ENCODE measurements around the gene SGO2.

The SGO2 gene

GRCh38 chr2:200587007-200587616, 61.1 kb downstream of the SGO2 start:
- ChIA-PET CTCF (interaction anchor here (1.0 to 2.4 kb wide), 8 partner anchors 14 to 118 kb away, joined by 3 to 10 read pairs (median 4); no protein-coding TSS in a partner anchor), POLR2A (no interaction called here)
- Histone ChIP-seq H3K27me3 (replicated peaks in 2 of 5; ENCODE audit: control insufficient read depth in 4 of 5, insufficient read depth in 5 of 5, low read length in 4 of 5) (peaks cover 0 to 4% (median 0%) of the 10 kb centered on the region in 5 experiments), H3K36me3 (ENCODE audit: control insufficient read depth in 4 of 4, insufficient read depth in 4 of 4, low read length in 3 of 4) (no peaks in the 10 kb centered on the region), H3K4me3 (ENCODE audit: control insufficient read depth in 1 of 7, extremely low read depth in 1 of 7, insufficient read depth in 4 of 7, low read depth in 2 of 7, low read length in 6 of 7) (no peak overlapping the region), H3K27ac (ENCODE audit: insufficient read depth in 1 of 2, low read depth in 1 of 2, low read length in 2 of 2, poor library complexity in 1 of 2, severe bottlenecking in 2 of 2) (no peak overlapping the region), H3K9me3 (ENCODE audit: control extremely low read depth in 1 of 5, control insufficient read depth in 4 of 5, insufficient read depth in 2 of 5, low read depth in 1 of 5, low read length in 4 of 5) (no peaks in the 10 kb centered on the region), H3K4me1 (ENCODE audit: control extremely low read depth in 1 of 4, control insufficient read depth in 4 of 4, insufficient read depth in 4 of 4, low read length in 3 of 4) (peaks cover 0 to 11% (median 9%) of the 10 kb centered on the region in 4 experiments)
- DNase-seq: no peak
- 93% methylated on average over 4 of the region's 9 CpGs for WGBS (ENCODE audit: insufficient coverage)

GRCh38 chr2:200588076-200588678, 62.2 kb downstream of the SGO2 start:
- Histone ChIP-seq H3K4me3 (ENCODE audit: control insufficient read depth in 1 of 7, extremely low read depth in 1 of 7, insufficient read depth in 4 of 7, low read depth in 2 of 7, low read length in 6 of 7) (no peak overlapping the region), H3K27me3 (replicated peaks in 2 of 5; ENCODE audit: control insufficient read depth in 4 of 5, insufficient read depth in 5 of 5, low read length in 4 of 5) (peaks cover 0 to 4% (median 0%) of the 10 kb centered on the region in 5 experiments), H3K9me3 (ENCODE audit: control extremely low read depth in 1 of 5, control insufficient read depth in 4 of 5, insufficient read depth in 2 of 5, low read depth in 1 of 5, low read length in 4 of 5) (no peaks in the 10 kb centered on the region), H3K4me1 (ENCODE audit: control extremely low read depth in 1 of 4, control insufficient read depth in 4 of 4, insufficient read depth in 4 of 4, low read length in 3 of 4) (peaks cover 0 to 11% (median 9%) of the 10 kb centered on the region in 4 experiments), H3K27ac (ENCODE audit: insufficient read depth in 1 of 2, low read depth in 1 of 2, low read length in 2 of 2, poor library complexity in 1 of 2, severe bottlenecking in 2 of 2) (no peak overlapping the region), H3K36me3 (ENCODE audit: control insufficient read depth in 4 of 4, insufficient read depth in 4 of 4, low read length in 3 of 4) (no peaks in the 10 kb centered on the region)
- POLR2A ChIA-PET: no interaction called here
- 88% methylated on average over 1 of the region's 4 CpGs for WGBS (ENCODE audit: insufficient coverage)
- DNase-seq: no peak
- CTCF ChIA-PET: interaction anchor here (1.2 kb wide), 2 partner anchors 17 to 79 kb away, joined by 3 to 4 read pairs; no protein-coding TSS in a partner anchor

GRCh38 chr2:200590090-200590489, 64.1 kb downstream of the SGO2 start:
- H3K27ac ChIP-seq (ENCODE audit: insufficient read depth in 1 of 2, low read depth in 1 of 2, low read length in 2 of 2, poor library complexity in 1 of 2, severe bottlenecking in 2 of 2): no peak overlapping the region

GRCh38 chr2:200591308-200591707, 65.3 kb downstream of the SGO2 start:
- H3K4me3 ChIP-seq (ENCODE audit: control insufficient read depth in 1 of 7, extremely low read depth in 1 of 7, insufficient read depth in 4 of 7, low read depth in 2 of 7, low read length in 6 of 7): no peak overlapping the region
- H3K9me3 ChIP-seq (ENCODE audit: control extremely low read depth in 1 of 5, control insufficient read depth in 4 of 5, insufficient read depth in 2 of 5, low read depth in 1 of 5, low read length in 4 of 5): peaks cover 0 to 4% (median 0%) of the 10 kb centered on the region in 5 experiments
- no peaks in the 10 kb centered on the region for H3K36me3 ChIP-seq (ENCODE audit: control insufficient read depth in 4 of 4, insufficient read depth in 4 of 4, low read length in 3 of 4)

More at GRCh38 chr2:200590090-200590489, 64.1 kb downstream of the SGO2 start:
- H3K9me3 ChIP-seq (ENCODE audit: control extremely low read depth in 1 of 5, control insufficient read depth in 4 of 5, insufficient read depth in 2 of 5, low read depth in 1 of 5, low read length in 4 of 5): no peaks in the 10 kb centered on the region
- H3K4me3 ChIP-seq (ENCODE audit: control insufficient read depth in 1 of 7, extremely low read depth in 1 of 7, insufficient read depth in 4 of 7, low read depth in 2 of 7, low read length in 6 of 7): no peak overlapping the region
- ChIA-PET POLR2A (no interaction called here), CTCF (no interaction called here)
- H3K27me3 ChIP-seq (replicated peaks in 2 of 5; ENCODE audit: control insufficient read depth in 4 of 5, insufficient read depth in 5 of 5, low read length in 4 of 5): peaks cover 0 to 4% (median 0%) of the 10 kb centered on the region in 5 experiments
- no peak for DNase-seq
- H3K4me1 ChIP-seq (ENCODE audit: control extremely low read depth in 1 of 4, control insufficient read depth in 4 of 4, insufficient read depth in 4 of 4, low read length in 3 of 4): peaks cover 0 to 11% (median 9%) of the 10 kb centered on the region in 4 experiments
- H3K36me3 ChIP-seq (ENCODE audit: control insufficient read depth in 4 of 4, insufficient read depth in 4 of 4, low read length in 3 of 4): no peaks in the 10 kb centered on the region

GRCh38 chr2:200592406-200593075, 66.5 kb downstream of the SGO2 start:
- POLR2A ChIA-PET: no interaction called here

More at GRCh38 chr2:200591308-200591707, 65.3 kb downstream of the SGO2 start:
- WGBS (ENCODE audit: insufficient coverage): 98% methylated on average over 5 of the region's 5 CpGs
- Histone ChIP-seq H3K27me3 (replicated peaks in 2 of 5; ENCODE audit: control insufficient read depth in 4 of 5, insufficient read depth in 5 of 5, low read length in 4 of 5) (peaks cover 0 to 1% (median 0%) of the 10 kb centered on the region in 5 experiments), H3K27ac (ENCODE audit: insufficient read depth in 1 of 2, low read depth in 1 of 2, low read length in 2 of 2, poor library complexity in 1 of 2, severe bottlenecking in 2 of 2) (no peak overlapping the region), H3K4me1 (ENCODE audit: control extremely low read depth in 1 of 4, control insufficient read depth in 4 of 4, insufficient read depth in 4 of 4, low read length in 3 of 4) (peaks cover 0 to under 1% (median under 1%) of the 10 kb centered on the region in 4 experiments)
- DNase-seq: no peak
- ChIA-PET POLR2A (no interaction called here), CTCF (no interaction called here)

GRCh38 chr2:200593905-200594304, 67.9 kb downstream of the SGO2 start:
- CTCF ChIA-PET: no interaction called here
- WGBS (ENCODE audit: insufficient coverage): 71% methylated on average over 1 of the region's 1 CpG

More at GRCh38 chr2:200592406-200593075, 66.5 kb downstream of the SGO2 start:
- Histone ChIP-seq H3K36me3 (ENCODE audit: control insufficient read depth in 4 of 4, insufficient read depth in 4 of 4, low read length in 3 of 4) (no peaks in the 10 kb centered on the region), H3K9me3 (ENCODE audit: control extremely low read depth in 1 of 5, control insufficient read depth in 4 of 5, insufficient read depth in 2 of 5, low read depth in 1 of 5, low read length in 4 of 5) (peaks cover 0 to 4% (median 0%) of the 10 kb centered on the region in 5 experiments), H3K27ac (ENCODE audit: insufficient read depth in 1 of 2, low read depth in 1 of 2, low read length in 2 of 2, poor library complexity in 1 of 2, severe bottlenecking in 2 of 2) (no peak overlapping the region), H3K4me3 (ENCODE audit: control insufficient read depth in 1 of 7, extremely low read depth in 1 of 7, insufficient read depth in 4 of 7, low read depth in 2 of 7, low read length in 6 of 7) (no peak overlapping the region), H3K27me3 (replicated peaks in 2 of 5; ENCODE audit: control insufficient read depth in 4 of 5, insufficient read depth in 5 of 5, low read length in 4 of 5) (no peaks in the 10 kb centered on the region), H3K4me1 (ENCODE audit: control extremely low read depth in 1 of 4, control insufficient read depth in 4 of 4, insufficient read depth in 4 of 4, low read length in 3 of 4) (no peaks in the 10 kb centered on the region)
- WGBS (ENCODE audit: insufficient coverage): 75% methylated on average over 1 of the region's 1 CpG
- peak in 2 of 3 donors; percentile 68 to 75 for DNase-seq
- CTCF ChIA-PET: no interaction called here

GRCh38 chr2:200595913-200596312, 69.9 kb downstream of the SGO2 start:
- DNase-seq: no peak
- WGBS (ENCODE audit: insufficient coverage): 100% methylated on average over 1 of the region's 3 CpGs
- POLR2A ChIA-PET: no interaction called here

More at GRCh38 chr2:200593905-200594304, 67.9 kb downstream of the SGO2 start:
- POLR2A ChIA-PET: interaction anchor here (0.9 kb wide), 1 partner anchor 237 kb away, joined by 4 read pairs; no protein-coding TSS in a partner anchor
- H3K27ac ChIP-seq (ENCODE audit: insufficient read depth in 1 of 2, low read depth in 1 of 2, low read length in 2 of 2, poor library complexity in 1 of 2, severe bottlenecking in 2 of 2): no peak overlapping the region
- H3K36me3 ChIP-seq (ENCODE audit: control insufficient read depth in 4 of 4, insufficient read depth in 4 of 4, low read length in 3 of 4): no peaks in the 10 kb centered on the region
- no peaks in the 10 kb centered on the region for H3K27me3 ChIP-seq (replicated peaks in 2 of 5; ENCODE audit: control insufficient read depth in 4 of 5, insufficient read depth in 5 of 5, low read length in 4 of 5)
- H3K4me3 ChIP-seq (ENCODE audit: control insufficient read depth in 1 of 7, extremely low read depth in 1 of 7, insufficient read depth in 4 of 7, low read depth in 2 of 7, low read length in 6 of 7): no peak overlapping the region
- DNase-seq: no peak
- H3K4me1 ChIP-seq (ENCODE audit: control extremely low read depth in 1 of 4, control insufficient read depth in 4 of 4, insufficient read depth in 4 of 4, low read length in 3 of 4): no peaks in the 10 kb centered on the region
- peaks cover 0 to 4% (median 0%) of the 10 kb centered on the region in 5 experiments for H3K9me3 ChIP-seq (ENCODE audit: control extremely low read depth in 1 of 5, control insufficient read depth in 4 of 5, insufficient read depth in 2 of 5, low read depth in 1 of 5, low read length in 4 of 5)

More at GRCh38 chr2:200595913-200596312, 69.9 kb downstream of the SGO2 start:
- Histone ChIP-seq H3K36me3 (ENCODE audit: control insufficient read depth in 4 of 4, insufficient read depth in 4 of 4, low read length in 3 of 4) (no peaks in the 10 kb centered on the region), H3K27ac (ENCODE audit: insufficient read depth in 1 of 2, low read depth in 1 of 2, low read length in 2 of 2, poor library complexity in 1 of 2, severe bottlenecking in 2 of 2) (no peak overlapping the region), H3K9me3 (ENCODE audit: control extremely low read depth in 1 of 5, control insufficient read depth in 4 of 5, insufficient read depth in 2 of 5, low read depth in 1 of 5, low read length in 4 of 5) (peaks cover 0 to 4% (median 0%) of the 10 kb centered on the region in 5 experiments), H3K27me3 (replicated peaks in 2 of 5; ENCODE audit: control insufficient read depth in 4 of 5, insufficient read depth in 5 of 5, low read length in 4 of 5) (no peaks in the 10 kb centered on the region), H3K4me1 (ENCODE audit: control extremely low read depth in 1 of 4, control insufficient read depth in 4 of 4, insufficient read depth in 4 of 4, low read length in 3 of 4) (no peaks in the 10 kb centered on the region), H3K4me3 (ENCODE audit: control insufficient read depth in 1 of 7, extremely low read depth in 1 of 7, insufficient read depth in 4 of 7, low read depth in 2 of 7, low read length in 6 of 7) (no peak overlapping the region)
- CTCF ChIA-PET: no interaction called here

Data from common myeloid progenitor, CD34-positive (primary cell).